CD8-positive, alpha-beta memory T cell (primary cell): ENCODE results near the gene CRY1. TPM values are rescaled to one million over a fixed set of nuclear protein-coding genes. Genes with fewer than 3 reads are reported as not detected.

ENCODE experiments used
- CTCF ChIA-PET: fragments of 350-600 bp; sonication (Branson Sonifier 250); formaldehyde crosslinking; loops from one replicate; lab custom pipeline; 2021; ENCODE audit warnings: antibody characterized with exemption; lab: Charles Lee
- POLR2A ChIA-PET: fragments of 350-600 bp; sonication (Branson Sonifier 250); formaldehyde crosslinking; loops from one replicate; lab custom pipeline; 2021; ENCODE audit warnings: antibody characterized with exemption; lab: Charles Lee
- DNase-seq, 5 donors: peaks; one replicate each; pipeline versions ENCODE4 v3.0.0 to v3.0.0-alpha.2; 2020 to 2022; ENCODE audit warnings: mixed read lengths in 1 of 5
- H3K27ac ChIP-seq: one replicate; pipeline ENCODE4 v1.7.0; 2013; ENCODE audit warnings: low read depth, mild to moderate bottlenecking, low read length, moderate library complexity
- H3K27me3 ChIP-seq: 2 replicates; pipeline ENCODE4 v1.7.0; 2013; ENCODE audit warnings: low read length, mild to moderate bottlenecking; ENCODE audit not compliant: insufficient read depth, poor library complexity, severe bottlenecking
- H3K36me3 ChIP-seq: 2 replicates; pipeline ENCODE4 v1.7.0; 2013; ENCODE audit warnings: mild to moderate bottlenecking, low read length, moderate library complexity; ENCODE audit not compliant: insufficient read depth
- H3K4me1 ChIP-seq: 2 replicates; pipeline ENCODE4 v1.7.0; 2013; ENCODE audit warnings: mild to moderate bottlenecking, low read length, moderate library complexity; ENCODE audit not compliant: insufficient read depth
- H3K4me3 ChIP-seq: 2 replicates; pipeline ENCODE4 v1.7.0; 2013; ENCODE audit warnings: mild to moderate bottlenecking, low read length
- H3K9me3 ChIP-seq: 2 replicates; pipeline ENCODE4 v1.7.0; 2013; ENCODE audit warnings: mild to moderate bottlenecking, low read length
- H3K27ac Mint-ChIP-seq, 8 donors: one replicate each; pipeline ENCODE4 v1.8.0; 2020 to 2021; ENCODE audit warnings: mixed read lengths in 8 of 8, mild to moderate bottlenecking in 6 of 8, inconsistent platforms in 3 of 8, moderate library complexity in 3 of 8
- H3K27me3 Mint-ChIP-seq, 2 donors: one replicate each; pipeline ENCODE4 v1.8.0; 2020 to 2021; ENCODE audit warnings: mixed read lengths in 2 of 2, mild to moderate bottlenecking in 1 of 2, moderate library complexity in 1 of 2
- H3K36me3 Mint-ChIP-seq, 3 donors: one replicate each; pipeline ENCODE4 v1.8.0; 2020 to 2021; ENCODE audit warnings: mixed read lengths in 3 of 3, inconsistent platforms in 1 of 3, mild to moderate bottlenecking in 1 of 3
- H3K4me1 Mint-ChIP-seq, 3 donors: one replicate each; pipeline ENCODE4 v1.8.0; 2020 to 2021; ENCODE audit warnings: mixed read lengths in 3 of 3, inconsistent platforms in 1 of 3, mild to moderate bottlenecking in 1 of 3
- H3K4me3 Mint-ChIP-seq, 7 donors: one replicate each; pipeline ENCODE4 v1.8.0; 2020 to 2021; ENCODE audit warnings: mixed read lengths in 7 of 7, mild to moderate bottlenecking in 6 of 7, moderate library complexity in 4 of 7, inconsistent platforms in 2 of 7
- H3K9me3 Mint-ChIP-seq, 5 donors: one replicate each; pipeline ENCODE4 v1.8.0; 2020 to 2022; ENCODE audit warnings: mixed read lengths in 5 of 5, mild to moderate bottlenecking in 3 of 5, moderate library complexity in 2 of 5, inconsistent platforms in 1 of 5
- polyA plus RNA-seq: library from polyadenylated mRNA; unstranded; fragments of 300-500 nt; fragmentation: Illumina TruSeq; gene quantifications from one replicate; pipeline ENCODE4 v1.2.3, GENCODE V29; 2021
- total RNA-seq, 2 experiments: library from RNA; stranded (reverse); gene quantifications; one replicate each; pipeline ENCODE4 v1.2.3, GENCODE V29; 2021

The CRY1 gene
- total and polyA plus RNA-seq, 3 experiments from 2014 or later = 29.0 to 38.8 (median 36.6) TPM

DNA sequence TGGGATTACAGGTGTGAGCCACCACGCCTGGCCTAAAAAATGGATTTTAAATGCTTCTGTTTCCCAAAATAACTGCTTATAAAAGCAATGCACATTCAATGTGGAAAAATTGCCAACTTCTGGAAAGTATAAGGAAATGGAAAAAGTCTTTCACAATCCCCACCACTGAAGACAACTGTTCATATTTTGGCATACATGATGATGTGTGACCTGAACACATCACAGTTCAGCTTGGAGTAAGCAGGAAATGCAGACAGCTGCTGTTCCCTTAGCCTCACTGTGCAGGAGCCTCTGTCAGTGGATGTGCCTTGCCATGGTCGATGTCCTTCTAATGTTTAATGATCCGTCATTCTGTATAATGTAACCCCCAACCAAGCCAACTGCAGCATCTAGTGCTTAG lies 111.6 kb downstream of the CRY1 start:
- Mint-ChIP-seq H3K27ac (no peak overlapping the region), H3K4me3 (no peak overlapping the region), H3K36me3 (peaks cover 11 to 21% (median 11%) of the 10 kb centered on the region in 3 donors), H3K4me1 (peaks cover 24 to 31% (median 31%) of the 10 kb centered on the region in 3 donors), H3K9me3 (no peaks in the 10 kb centered on the region), H3K27me3 (no peaks in the 10 kb centered on the region)
- no peak for DNase-seq
- ChIA-PET POLR2A (no interaction called here), CTCF (no interaction called here)
- Histone ChIP-seq H3K4me1 (peaks cover 18% of the 10 kb centered on the region), H3K36me3 (no peaks in the 10 kb centered on the region), H3K27me3 (no peaks in the 10 kb centered on the region), H3K9me3 (no peaks in the 10 kb centered on the region), H3K27ac (no peak overlapping the region), H3K4me3 (no peak overlapping the region)

DNA sequence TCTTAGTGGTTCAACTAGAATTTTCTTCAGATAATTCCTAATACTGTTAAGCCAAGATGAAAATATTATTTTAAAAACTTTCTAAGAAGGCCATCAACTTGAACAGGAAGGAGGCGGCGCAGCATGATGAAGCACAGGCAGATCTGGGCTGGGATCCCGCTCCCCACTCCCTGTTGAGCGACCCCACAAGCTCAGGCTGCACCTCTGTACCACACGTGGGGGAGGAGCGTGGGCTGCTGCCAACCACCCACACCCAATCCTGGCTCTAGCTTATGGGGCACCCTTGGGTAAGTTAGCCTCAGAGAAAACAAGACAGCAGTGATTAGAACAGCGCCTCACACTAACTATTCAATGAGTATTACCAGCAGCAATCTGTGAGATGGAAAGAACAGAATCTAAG lies 112.4 kb downstream of the CRY1 start:
- Histone ChIP-seq H3K27ac (no peak overlapping the region), H3K4me1 (peaks cover 11% of the 10 kb centered on the region), H3K27me3 (no peaks in the 10 kb centered on the region), H3K36me3 (no peaks in the 10 kb centered on the region), H3K9me3 (no peaks in the 10 kb centered on the region), H3K4me3 (no peak overlapping the region)
- CTCF ChIA-PET = no interaction called here
- peaks cover 11 to 18% (median 13%) of the 10 kb centered on the region in 3 donors for H3K36me3 Mint-ChIP-seq
- no peaks in the 10 kb centered on the region for H3K27me3 Mint-ChIP-seq
- H3K9me3 Mint-ChIP-seq = no peaks in the 10 kb centered on the region
- peaks cover 18 to 27% (median 22%) of the 10 kb centered on the region in 3 donors for H3K4me1 Mint-ChIP-seq
- no peak overlapping the region for H3K27ac Mint-ChIP-seq
- POLR2A ChIA-PET = no interaction called here
- no peak for DNase-seq
- no peak overlapping the region for H3K4me3 Mint-ChIP-seq

DNA sequence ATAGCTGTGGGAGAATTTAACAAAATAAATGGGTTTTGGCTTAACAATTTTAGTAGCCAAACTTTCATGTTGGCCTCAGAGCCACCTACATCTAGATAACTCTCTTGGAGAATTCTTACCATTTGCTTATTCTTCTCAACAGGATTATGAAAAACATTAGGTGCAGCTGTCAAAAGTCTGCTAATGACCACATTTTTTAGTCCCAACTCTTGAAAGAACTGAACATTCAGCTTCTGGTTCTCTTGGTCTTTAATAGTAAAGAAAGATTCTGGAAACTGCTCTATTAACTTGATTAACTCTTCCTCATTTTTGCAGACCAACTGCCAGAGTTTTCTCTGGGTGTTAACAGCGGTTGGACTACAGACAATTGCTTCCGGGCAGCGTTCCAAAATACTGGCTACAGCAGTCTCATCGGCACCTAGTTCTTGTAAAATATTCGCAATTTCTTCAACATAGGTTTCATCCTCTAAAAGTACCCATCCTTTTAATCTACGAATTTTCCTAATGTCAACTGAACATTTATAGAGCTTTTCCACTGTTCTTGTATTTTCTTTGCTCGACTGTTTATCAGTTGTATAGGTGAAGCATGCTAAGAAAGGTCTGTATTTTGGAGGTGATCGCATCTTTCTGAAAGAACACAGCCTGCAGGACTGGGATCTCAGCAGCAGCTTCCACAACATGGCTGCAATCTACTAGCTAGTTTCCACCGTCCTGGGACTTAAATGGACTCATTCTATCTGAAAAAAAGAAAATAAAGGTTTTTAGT lies 115.1 kb downstream of the CRY1 start:
- Mint-ChIP-seq H3K27ac (peak overlapping the region in 1 of 8 donors; percentile 84), H3K27me3 (no peaks in the 10 kb centered on the region), H3K4me1 (peaks cover 1 to 13% (median 11%) of the 10 kb centered on the region in 3 donors), H3K4me3 (no peak overlapping the region), H3K9me3 (no peaks in the 10 kb centered on the region), H3K36me3 (peaks cover 0 to 29% (median 8%) of the 10 kb centered on the region in 3 donors)
- no peaks in the 10 kb centered on the region for H3K36me3 ChIP-seq
- H3K27me3 ChIP-seq = no peaks in the 10 kb centered on the region
- no peak overlapping the region for H3K27ac ChIP-seq
- ChIA-PET POLR2A (no interaction called here), CTCF (interaction anchor here (0.6 kb wide), 1 partner anchor 17 kb away, joined by 3 read pairs; no protein-coding TSS in a partner anchor)
- no peaks in the 10 kb centered on the region for H3K4me1 ChIP-seq
- DNase-seq = no peak
- H3K4me3 ChIP-seq = no peak overlapping the region
- no peaks in the 10 kb centered on the region for H3K9me3 ChIP-seq

- no peaks in the 10 kb centered on the region for H3K4me1 ChIP-seq
- Mint-ChIP-seq H3K4me3 (no peak overlapping the region), H3K36me3 (peaks cover 0 to 33% (median 7%) of the 10 kb centered on the region in 3 donors), H3K27me3 (no peaks in the 10 kb centered on the region), H3K4me1 (peaks cover 2 to 13% (median 11%) of the 10 kb centered on the region in 3 donors), H3K9me3 (no peaks in the 10 kb centered on the region), H3K27ac (peak overlapping the region in 1 of 8 donors; percentile 36)
- POLR2A ChIA-PET = interaction anchor here (0.6 to 0.7 kb wide), 2 partner anchors 18 to 33 kb away, joined by 3 to 10 read pairs; no protein-coding TSS in a partner anchor
- no peaks in the 10 kb centered on the region for H3K9me3 ChIP-seq
- DNase-seq = no peak
- CTCF ChIA-PET = no interaction called here
- H3K27me3 ChIP-seq = no peaks in the 10 kb centered on the region
- H3K36me3 ChIP-seq = no peaks in the 10 kb centered on the region
- H3K4me3 ChIP-seq = no peak overlapping the region
- no peak overlapping the region for H3K27ac ChIP-seq
These were observed 116.7 kb downstream of the CRY1 start for GRCh38 chr12:106976668-106977067.

- Histone ChIP-seq H3K4me1 (no peaks in the 10 kb centered on the region), H3K36me3 (peaks cover 3% of the 10 kb centered on the region), H3K27ac (no peak overlapping the region), H3K4me3 (no peak overlapping the region), H3K27me3 (no peaks in the 10 kb centered on the region), H3K9me3 (no peaks in the 10 kb centered on the region)
- no peak overlapping the region for H3K4me3 Mint-ChIP-seq
- peaks cover 2 to 39% (median 10%) of the 10 kb centered on the region in 3 donors for H3K36me3 Mint-ChIP-seq
- ChIA-PET POLR2A (interaction anchor here (0.6 kb wide), 1 partner anchor 18 kb away, joined by 3 read pairs; no protein-coding TSS in a partner anchor), CTCF (interaction anchor here (1.3 kb wide), 1 partner anchor 117 kb away, joined by 3 read pairs; the partner anchor contains the start of gene CRY1)
- H3K27me3 Mint-ChIP-seq = no peaks in the 10 kb centered on the region
- peaks cover 3 to 14% (median 13%) of the 10 kb centered on the region in 3 donors for H3K4me1 Mint-ChIP-seq
- no peak for DNase-seq
- no peaks in the 10 kb centered on the region for H3K9me3 Mint-ChIP-seq
- peak overlapping the region in 5 of 8 donors; percentile 4 to 38 (median 18) for H3K27ac Mint-ChIP-seq
These were observed 117.2 kb downstream of the CRY1 start for GRCh38 chr12:106975993-106976658.

- ChIA-PET CTCF (interaction anchor here (1.3 kb wide), 1 partner anchor 118 kb away, joined by 3 read pairs; the partner anchor contains the start of gene CRY1), POLR2A (no interaction called here)
- no peaks in the 10 kb centered on the region for H3K27me3 Mint-ChIP-seq
- peaks cover 6 to 20% (median 16%) of the 10 kb centered on the region in 3 donors for H3K4me1 Mint-ChIP-seq
- peak overlapping the region in 4 of 8 donors; percentile 36 to 63 (median 42) for H3K27ac Mint-ChIP-seq
- H3K4me1 ChIP-seq = no peaks in the 10 kb centered on the region
- no peak overlapping the region for H3K27ac ChIP-seq
- H3K9me3 Mint-ChIP-seq = no peaks in the 10 kb centered on the region
- H3K9me3 ChIP-seq = no peaks in the 10 kb centered on the region
- no peak for DNase-seq
- peaks cover 7% of the 10 kb centered on the region for H3K36me3 ChIP-seq
- no peaks in the 10 kb centered on the region for H3K27me3 ChIP-seq
- peaks cover 4 to 45% (median 13%) of the 10 kb centered on the region in 3 donors for H3K36me3 Mint-ChIP-seq
- no peak overlapping the region for H3K4me3 ChIP-seq
- H3K4me3 Mint-ChIP-seq = no peak overlapping the region
These were observed 118.3 kb downstream of the CRY1 start for GRCh38 chr12:106975098-106975497.

- CTCF ChIA-PET = no interaction called here
- H3K4me1 Mint-ChIP-seq = peaks cover 6 to 20% (median 16%) of the 10 kb centered on the region in 3 donors
- no peak overlapping the region for H3K4me3 ChIP-seq
- no peaks in the 10 kb centered on the region for H3K9me3 Mint-ChIP-seq
- POLR2A ChIA-PET = no interaction called here
- peak overlapping the region in 4 of 8 donors; percentile 24 to 68 (median 46) for H3K27ac Mint-ChIP-seq
- no peak for DNase-seq
- no peaks in the 10 kb centered on the region for H3K9me3 ChIP-seq
- H3K4me1 ChIP-seq = no peaks in the 10 kb centered on the region
- H3K27me3 ChIP-seq = no peaks in the 10 kb centered on the region
- no peak overlapping the region for H3K27ac ChIP-seq
- peaks cover 4 to 49% (median 11%) of the 10 kb centered on the region in 3 donors for H3K36me3 Mint-ChIP-seq
- peaks cover 7% of the 10 kb centered on the region for H3K36me3 ChIP-seq
- no peaks in the 10 kb centered on the region for H3K27me3 Mint-ChIP-seq
- no peak overlapping the region for H3K4me3 Mint-ChIP-seq
These were observed 118.8 kb downstream of the CRY1 start for GRCh38 chr12:106974511-106974910.

DNA sequence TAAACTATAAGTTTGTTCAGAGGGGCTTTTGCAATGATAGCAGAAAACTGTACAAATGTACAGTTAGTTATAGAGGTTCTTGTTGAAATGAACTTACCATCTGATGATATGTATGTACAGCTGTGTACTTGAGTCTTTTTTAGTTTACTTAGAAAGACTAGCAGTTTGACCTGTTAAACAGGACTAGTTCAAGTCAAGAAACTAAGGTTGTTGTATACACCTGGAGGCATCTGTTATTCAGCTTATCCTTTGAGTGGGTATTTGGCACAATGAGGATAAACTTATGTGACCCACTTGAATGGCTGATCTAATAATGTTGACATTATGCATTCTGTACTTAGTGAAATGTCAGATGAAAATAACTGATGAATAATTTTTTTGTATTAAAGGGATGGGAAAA lies 119.8 kb downstream of the CRY1 start:
- Mint-ChIP-seq H3K4me1 (peaks cover 6 to 20% (median 16%) of the 10 kb centered on the region in 3 donors), H3K9me3 (no peaks in the 10 kb centered on the region), H3K36me3 (peaks cover 4 to 51% (median 11%) of the 10 kb centered on the region in 3 donors), H3K27me3 (no peaks in the 10 kb centered on the region), H3K4me3 (no peak overlapping the region), H3K27ac (peak overlapping the region in 2 of 8 donors; percentile 15 to 17)
- Histone ChIP-seq H3K36me3 (peaks cover 7% of the 10 kb centered on the region), H3K4me1 (no peaks in the 10 kb centered on the region), H3K4me3 (no peak overlapping the region), H3K27me3 (no peaks in the 10 kb centered on the region), H3K27ac (no peak overlapping the region), H3K9me3 (no peaks in the 10 kb centered on the region)
- ChIA-PET POLR2A (no interaction called here), CTCF (no interaction called here)
- no peak for DNase-seq
